Measurements from ENCODE around the gene FOXF2. TPM values are rescaled to one million over a fixed set of nuclear protein-coding genes. Genes with fewer than 3 reads are reported as not detected.

Gene FOXF2
- total RNA-seq, 2 donors from 2014 or later, result not detected

GRCh38 chr6:1438471-1438881 is 49.1 kb downstream of the FOXF2 start:
- Mint-ChIP-seq H3K27ac (no peak overlapping the region), H3K4me3 (no peak overlapping the region), H3K9me3 (peaks cover 3 to 8% of the 10 kb centered on the region in 2 donors), H3K36me3 (ENCODE audit: insufficient read depth in 2 of 2) (peaks cover 0 to 4% of the 10 kb centered on the region in 2 donors), H3K4me1 (ENCODE audit: low read depth) (peaks cover 6% of the 10 kb centered on the region), H3K27me3 (ENCODE audit: low read depth) (peaks cover 61% of the 10 kb centered on the region)
- no peak for ATAC-seq (replicated peaks in 1 of 2)
- DNase-seq, result no peak

GRCh38 chr6:1439349-1439748 is 50.0 kb downstream of the FOXF2 start:
- Mint-ChIP-seq H3K9me3 (peaks cover 3 to 8% of the 10 kb centered on the region in 2 donors), H3K4me3 (no peak overlapping the region), H3K4me1 (ENCODE audit: low read depth) (peaks cover 6% of the 10 kb centered on the region), H3K36me3 (ENCODE audit: insufficient read depth in 2 of 2) (peaks cover 0 to 4% of the 10 kb centered on the region in 2 donors), H3K27me3 (ENCODE audit: low read depth) (peaks cover 61% of the 10 kb centered on the region), H3K27ac (no peak overlapping the region)
- DNase-seq, result no peak
- no peak for ATAC-seq (replicated peaks in 1 of 2)

GRCh38 chr6:1442929-1443328 is 53.6 kb downstream of the FOXF2 start:
- Mint-ChIP-seq H3K27me3 (ENCODE audit: low read depth) (peaks cover 37% of the 10 kb centered on the region), H3K4me3 (no peak overlapping the region), H3K4me1 (ENCODE audit: low read depth) (no peaks in the 10 kb centered on the region), H3K36me3 (ENCODE audit: insufficient read depth in 2 of 2) (peaks cover 0 to 4% of the 10 kb centered on the region in 2 donors), H3K9me3 (peaks cover 3 to 8% of the 10 kb centered on the region in 2 donors), H3K27ac (no peak overlapping the region)
- no peak for DNase-seq
- no peak for ATAC-seq (replicated peaks in 1 of 2)

Other genes starting within 250 kb of the FOXF2 start
- not detected for gene FOXQ1, start 77.5 kb upstream of the FOXF2 start, total RNA-seq
- gene FOXC1, start 220.3 kb downstream of the FOXF2 start, total RNA-seq, result under 1 TPM; 0.17 to 0.30 TPM